Measurements from ENCODE around the gene S100Z.

Gene S100Z

GRCh38 chr5:76867827-76868693 lies 18.2 kb downstream of the S100Z start:
- no peak overlapping the region for H3K27ac ChIP-seq (replicated peaks)
- no peak for TF ChIP-seq SPI1 (IDR thresholded peaks at IDR 0.05; ENCODE audit: borderline replicate concordance, low read depth)
- TF ChIP-seq, protein P1, sequence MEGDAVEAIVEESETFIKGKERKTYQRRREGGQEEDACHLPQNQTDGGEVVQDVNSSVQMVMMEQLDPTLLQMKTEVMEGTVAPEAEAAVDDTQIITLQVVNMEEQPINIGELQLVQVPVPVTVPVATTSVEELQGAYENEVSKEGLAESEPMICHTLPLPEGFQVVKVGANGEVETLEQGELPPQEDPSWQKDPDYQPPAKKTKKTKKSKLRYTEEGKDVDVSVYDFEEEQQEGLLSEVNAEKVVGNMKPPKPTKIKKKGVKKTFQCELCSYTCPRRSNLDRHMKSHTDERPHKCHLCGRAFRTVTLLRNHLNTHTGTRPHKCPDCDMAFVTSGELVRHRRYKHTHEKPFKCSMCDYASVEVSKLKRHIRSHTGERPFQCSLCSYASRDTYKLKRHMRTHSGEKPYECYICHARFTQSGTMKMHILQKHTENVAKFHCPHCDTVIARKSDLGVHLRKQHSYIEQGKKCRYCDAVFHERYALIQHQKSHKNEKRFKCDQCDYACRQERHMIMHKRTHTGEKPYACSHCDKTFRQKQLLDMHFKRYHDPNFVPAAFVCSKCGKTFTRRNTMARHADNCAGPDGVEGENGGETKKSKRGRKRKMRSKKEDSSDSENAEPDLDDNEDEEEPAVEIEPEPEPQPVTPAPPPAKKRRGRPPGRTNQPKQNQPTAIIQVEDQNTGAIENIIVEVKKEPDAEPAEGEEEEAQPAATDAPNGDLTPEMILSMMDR (IDR thresholded peaks at IDR 0.05; ENCODE audit: insufficient read depth, low read length): peak; percentile 31
- H3K4me3 ChIP-seq (replicated peaks; ENCODE audit: insufficient read depth, low read length): no peak overlapping the region
- DNase-seq (ENCODE audit: low read depth in 1 of 2, low spot score in 1 of 2): peak in 1 of 2 experiments; percentile 35
- no peaks in the 10 kb centered on the region for H3K27me3 ChIP-seq (ENCODE audit: insufficient read depth, poor library complexity, severe bottlenecking)

- Histone ChIP-seq H3K4me3 (replicated peaks; ENCODE audit: insufficient read depth, low read length) (no peak overlapping the region), H3K27ac (replicated peaks) (no peak overlapping the region), H3K27me3 (ENCODE audit: insufficient read depth, poor library complexity, severe bottlenecking) (no peaks in the 10 kb centered on the region)
- TF ChIP-seq REST (IDR thresholded peaks at IDR 0.05; ENCODE audit: insufficient replicate concordance, low read depth) (no peak), POLR2AphosphoS5 (IDR thresholded peaks at IDR 0.05; ENCODE audit: low read depth) (no peak), SPI1 (IDR thresholded peaks at IDR 0.05; ENCODE audit: borderline replicate concordance, low read depth) (no peak), GABPA (IDR thresholded peaks at IDR 0.05; ENCODE audit: low read depth) (no peak)
- TF ChIP-seq, protein P1 (IDR thresholded peaks at IDR 0.05; ENCODE audit: insufficient read depth, low read length): no peak
- no peak for DNase-seq (ENCODE audit: low read depth in 1 of 2, low spot score in 1 of 2)
Observed at GRCh38 chr5:76870046-76870445, 20.2 kb downstream of the S100Z start.

DNA sequence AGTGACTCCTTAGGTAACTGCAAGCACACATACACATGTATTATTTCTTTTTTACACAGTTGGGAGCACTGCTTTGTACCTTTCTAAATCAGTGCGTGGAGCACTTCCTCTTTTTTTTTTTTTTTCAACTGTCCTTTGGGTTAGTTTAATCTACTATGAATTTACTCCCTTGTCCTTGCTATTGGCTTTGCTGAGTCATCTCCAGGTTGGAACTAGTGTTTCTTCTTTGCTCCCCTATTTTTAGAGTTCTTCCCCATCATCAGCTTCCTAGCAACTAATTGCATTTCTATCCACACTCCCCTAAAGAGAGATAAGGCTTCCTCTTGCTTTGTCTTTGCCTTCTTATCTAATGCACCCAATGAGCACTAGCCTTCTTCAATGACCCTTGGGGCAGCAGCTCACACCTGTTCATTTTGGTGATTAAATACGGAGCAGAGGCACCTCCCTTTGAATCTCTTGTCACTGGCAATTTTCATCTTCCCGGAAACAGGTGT lies 24.3 kb downstream of the S100Z start:
- TF ChIP-seq SPI1 (IDR thresholded peaks at IDR 0.05; ENCODE audit: borderline replicate concordance, low read depth) (peak; percentile 80), REST (IDR thresholded peaks at IDR 0.05; ENCODE audit: insufficient replicate concordance, low read depth) (no peak)
- Histone ChIP-seq H3K4me3 (replicated peaks; ENCODE audit: insufficient read depth, low read length) (no peak overlapping the region), H3K27ac (replicated peaks) (no peak overlapping the region), H3K27me3 (ENCODE audit: insufficient read depth, poor library complexity, severe bottlenecking) (no peaks in the 10 kb centered on the region)
- DNase-seq (ENCODE audit: low read depth in 1 of 2, low spot score in 1 of 2): no peak

GRCh38 chr5:76888733-76889300 lies 39.0 kb downstream of the S100Z start:
- DNase-seq (ENCODE audit: low read depth in 1 of 2, low spot score in 1 of 2): no peak

More at GRCh38 chr5:76888733-76889300, 39.0 kb downstream of the S100Z start:
- TF ChIP-seq, protein P1 (IDR thresholded peaks at IDR 0.05; ENCODE audit: insufficient read depth, low read length): no peak
- no peak for TF ChIP-seq GABPA (IDR thresholded peaks at IDR 0.05; ENCODE audit: low read depth)
- TF ChIP-seq POLR2AphosphoS5 (IDR thresholded peaks at IDR 0.05; ENCODE audit: low read depth): no peak
- TF ChIP-seq SPI1 (IDR thresholded peaks at IDR 0.05; ENCODE audit: borderline replicate concordance, low read depth): no peak
- no peak for TF ChIP-seq REST (IDR thresholded peaks at IDR 0.05; ENCODE audit: insufficient replicate concordance, low read depth)
- H3K27me3 ChIP-seq (ENCODE audit: insufficient read depth, poor library complexity, severe bottlenecking): no peaks in the 10 kb centered on the region
- no peak overlapping the region for H3K4me3 ChIP-seq (replicated peaks; ENCODE audit: insufficient read depth, low read length)
- no peak overlapping the region for H3K27ac ChIP-seq (replicated peaks)

All from HL-60 (cell line).